Right renal pelvis (tissue), 4 donors: ENCODE measurements around the gene LRRC8C. TPM values are rescaled to one million over a fixed set of nuclear protein-coding genes. Genes with fewer than 3 reads are reported as not detected.

ENCODE experiments used
- DNase-seq, 4 donors: peaks; one replicate each; pipeline ENCODE4 v3.0.0-alpha.2; 2013; ENCODE audit warnings: low read depth in 4 of 4, low spot score in 3 of 4, missing footprints in 1 of 4
- polyA plus RNA-seq, 4 donors: library from polyadenylated mRNA; unstranded; fragments of 120-200 nt; gene quantifications; one replicate each; pipeline ENCODE4 v1.2.1, GENCODE V29; 2013; ENCODE audit not compliant: insufficient read length in 4 of 4

The LRRC8C gene
- polyA plus RNA-seq, 4 donors: 6.7 to 10.1 (median 7.9) TPM

GRCh38 chr1:89668961-89669360, 36.0 kb downstream of the LRRC8C start:
- DNase-seq: no peak

GRCh38 chr1:89669441-89669840, 36.5 kb downstream of the LRRC8C start:
- no peak for DNase-seq

DNA sequence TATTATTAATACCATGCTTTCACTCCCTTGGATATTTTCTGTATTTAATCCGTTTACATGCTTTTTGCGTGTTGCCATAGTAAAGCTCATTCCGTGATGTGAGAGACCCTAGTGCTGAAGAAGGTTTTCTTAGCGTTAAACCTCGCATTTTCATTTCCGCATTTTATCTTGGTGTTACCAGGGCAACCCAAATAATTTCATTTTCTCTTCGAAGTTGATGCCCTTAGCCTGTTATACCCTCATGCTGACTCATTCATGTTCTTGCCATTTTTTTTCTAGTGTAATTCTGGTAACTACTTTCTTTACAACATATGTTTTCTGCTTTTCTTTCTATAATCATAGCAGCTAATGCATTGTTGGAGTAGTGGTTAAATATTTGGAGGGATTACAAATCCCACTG, 37.2 kb downstream of the LRRC8C start:
- no peak for DNase-seq

GRCh38 chr1:89670711-89671110, 37.8 kb downstream of the LRRC8C start:
- no peak for DNase-seq

GRCh38 chr1:89671775-89672488, 39.0 kb downstream of the LRRC8C start:
- DNase-seq: no peak

DNA sequence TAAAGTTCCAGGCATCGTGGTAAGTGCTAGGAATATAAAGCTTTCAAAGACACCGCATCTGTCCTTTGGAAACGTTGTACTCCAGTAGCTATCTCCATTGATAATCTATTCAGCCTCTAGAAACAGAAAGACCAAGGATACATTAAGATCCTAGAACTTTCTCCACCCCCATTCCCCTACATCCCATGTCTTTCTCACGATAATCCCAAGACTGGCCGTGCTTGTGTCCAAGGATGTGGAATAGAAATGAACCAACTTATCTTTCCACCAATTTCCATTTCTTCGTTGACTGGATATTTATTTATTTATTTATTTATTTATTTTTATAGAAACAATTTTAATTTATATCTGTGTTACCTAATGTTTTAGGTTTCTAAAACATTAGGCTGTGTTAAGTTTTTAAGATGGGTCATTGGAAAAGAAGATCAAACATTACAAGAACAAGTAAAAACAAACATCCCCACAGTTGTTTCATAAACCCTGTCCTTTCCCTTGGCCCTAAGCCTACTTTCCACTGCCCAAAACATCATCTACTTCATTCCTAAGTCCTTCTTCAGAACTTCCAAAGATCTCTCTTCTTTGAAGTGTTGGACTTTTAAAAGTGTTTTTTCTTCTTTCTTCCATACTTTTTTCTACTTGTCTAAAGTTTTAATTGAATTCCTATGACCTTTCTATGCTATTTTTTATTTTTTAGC, 39.7 kb downstream of the LRRC8C start:
- no peak for DNase-seq

GRCh38 chr1:89673251-89673650, 40.3 kb downstream of the LRRC8C start:
- DNase-seq: no peak

- no peak for DNase-seq
These were observed 42.8 kb downstream of the LRRC8C start for GRCh38 chr1:89675677-89676076.

DNA sequence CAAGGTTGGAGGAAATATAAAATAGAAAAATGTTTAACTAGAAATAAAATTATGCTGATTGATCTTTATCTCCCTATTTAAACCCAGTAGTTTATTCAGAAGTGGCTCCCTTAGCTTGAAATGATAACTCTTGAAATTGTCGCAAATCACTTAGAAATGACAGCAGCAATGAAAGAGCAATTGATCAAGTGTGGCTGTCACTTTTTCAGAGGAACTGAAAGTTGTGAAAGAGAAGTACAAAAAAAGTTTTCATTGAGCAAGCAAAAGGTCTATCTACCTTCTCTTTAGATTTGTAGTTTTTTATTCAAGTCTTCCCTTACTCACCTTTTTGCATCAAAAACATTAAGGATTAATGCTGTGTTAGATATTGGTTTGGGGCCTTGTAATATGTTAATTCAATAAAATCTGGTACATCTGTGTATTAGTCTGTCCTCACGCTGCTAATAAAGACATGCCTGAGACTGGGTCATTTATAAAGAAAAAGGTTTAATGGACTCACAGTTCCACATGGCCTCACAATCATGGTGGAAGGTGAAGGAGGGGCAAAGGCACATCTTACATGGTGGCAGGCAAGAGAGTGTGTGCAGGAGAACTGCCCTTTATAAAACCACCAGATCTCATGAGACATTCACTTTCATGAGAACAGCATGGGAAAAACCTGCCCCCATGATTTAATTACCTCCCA, 48.3 kb downstream of the LRRC8C start:
- DNase-seq: no peak

DNA sequence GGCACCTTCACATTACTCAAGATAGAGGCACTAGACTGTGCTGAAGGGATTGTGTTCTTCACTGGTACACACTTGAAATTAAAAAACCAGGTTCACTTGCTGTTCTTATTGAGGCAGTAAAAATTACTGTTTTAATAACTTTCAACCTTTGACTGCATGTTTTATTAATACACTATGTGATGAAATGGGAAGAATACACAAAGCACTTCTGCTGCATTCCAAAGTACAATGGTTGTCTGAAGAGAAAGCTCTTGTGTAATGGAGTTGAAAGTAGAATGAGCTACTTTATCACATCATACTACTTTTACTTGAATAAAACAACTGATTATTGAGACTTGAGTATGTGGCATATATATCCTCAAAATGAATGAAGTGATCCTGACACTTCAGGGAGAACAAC, 49.7 kb downstream of the LRRC8C start:
- DNase-seq: no peak

DNA sequence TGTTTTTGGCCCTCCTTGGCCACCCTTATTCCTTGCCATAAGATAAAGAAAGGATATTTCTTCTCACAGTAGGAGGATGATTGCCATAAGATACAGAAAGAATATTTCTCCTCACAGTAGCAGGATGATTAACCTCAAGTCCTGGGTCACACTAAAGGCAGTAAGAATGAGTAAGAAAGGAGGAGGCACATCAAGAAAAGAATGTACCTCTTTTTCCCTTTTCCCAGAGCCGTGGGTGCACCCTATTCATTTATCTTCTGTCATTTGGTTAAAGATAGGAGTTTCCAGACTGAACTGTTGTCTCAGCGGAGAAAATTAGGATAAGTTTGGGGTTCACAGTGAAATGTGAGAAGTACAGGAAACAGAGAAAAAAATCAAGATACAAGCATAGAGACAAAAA, 52.5 kb downstream of the LRRC8C start:
- no peak for DNase-seq

- no peak for DNase-seq
These were observed 53.6 kb downstream of the LRRC8C start for GRCh38 chr1:89686520-89686919.

GRCh38 chr1:89687254-89687653, 54.3 kb downstream of the LRRC8C start:
- no peak for DNase-seq

DNA sequence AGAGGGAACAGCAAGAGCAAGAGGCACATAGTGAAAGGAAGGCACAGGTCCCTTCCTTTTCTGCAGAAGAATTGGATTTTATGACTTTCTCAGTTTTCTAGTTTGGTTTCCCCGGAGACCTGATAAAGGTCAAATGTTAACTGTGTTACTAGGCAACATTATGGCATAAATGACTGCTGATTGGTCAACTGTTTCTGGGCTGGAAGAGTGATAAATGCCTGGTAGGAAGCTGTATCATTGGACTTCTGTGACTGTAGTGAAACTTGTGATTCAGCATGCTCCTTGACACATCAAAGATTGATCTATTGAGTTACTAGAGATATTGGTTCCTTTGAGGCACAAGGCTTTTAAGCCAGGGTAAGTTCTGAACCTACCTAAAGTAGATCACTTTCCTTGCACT, 55.7 kb downstream of the LRRC8C start:
- DNase-seq: no peak

- DNase-seq: no peak
These were observed 56.3 kb downstream of the LRRC8C start for GRCh38 chr1:89689234-89689633.

- DNase-seq: no peak
These were observed 57.7 kb downstream of the LRRC8C start for GRCh38 chr1:89690595-89690994.

- no peak for DNase-seq
These were observed 59.9 kb downstream of the LRRC8C start for GRCh38 chr1:89692601-89693521.

- no peak for DNase-seq
These were observed 62.9 kb downstream of the LRRC8C start for GRCh38 chr1:89695847-89696246.

GRCh38 chr1:89697383-89697782, 64.5 kb downstream of the LRRC8C start:
- DNase-seq: no peak

DNA sequence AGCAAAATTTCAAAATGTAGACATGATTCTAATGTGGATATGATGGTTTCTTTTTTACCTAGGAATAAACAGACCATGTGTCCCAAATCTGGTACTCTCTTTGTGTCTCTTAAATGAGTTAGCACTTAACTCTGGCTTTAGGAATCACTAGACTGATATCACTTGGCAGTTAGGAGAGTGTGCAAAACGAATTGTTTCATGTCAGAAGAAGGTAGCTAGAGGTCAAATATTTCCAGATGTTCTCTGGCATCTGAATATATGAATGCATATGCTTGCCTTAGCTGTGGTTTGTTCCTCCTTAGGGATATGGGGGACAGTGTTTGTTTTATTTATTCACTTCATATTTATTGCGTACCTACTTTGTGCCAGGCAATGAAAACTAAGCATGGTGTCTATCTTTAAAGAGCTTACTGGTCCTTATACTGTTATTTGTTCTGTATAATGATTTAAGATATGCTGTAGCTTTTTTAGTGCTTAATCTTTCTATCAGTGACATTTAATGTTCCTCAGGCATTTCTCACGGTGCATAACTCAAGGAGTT, 65.2 kb downstream of the LRRC8C start:
- no peak for DNase-seq
